Measurements from ENCODE around the gene PGBD5. TPM values are rescaled to one million over a fixed set of nuclear protein-coding genes. Genes with fewer than 3 reads are reported as not detected.

The PGBD5 gene
- polyA plus RNA-seq, 3 donors: 0.44 TPM; not detected in 2

- Histone ChIP-seq H3K4me2 (replicated peaks; ENCODE audit: extremely low read depth, low read length, poor library complexity, severe bottlenecking) (no peak overlapping the region), H3K4me3 (replicated peaks in 1 of 3; ENCODE audit: low read depth in 2 of 3, low read length in 3 of 3) (no peak overlapping the region), H4K20me1 (ENCODE audit: insufficient read depth, low read length) (no peaks in the 10 kb centered on the region), H3K79me2 (ENCODE audit: insufficient read depth, low read length) (no peaks in the 10 kb centered on the region), H3K9ac (ENCODE audit: insufficient read depth, low read length, poor library complexity, severe bottlenecking) (no peak overlapping the region), H3K27me3 (ENCODE audit: control insufficient read depth in 2 of 2, insufficient read depth in 2 of 2, low read length in 2 of 2) (no peaks in the 10 kb centered on the region), H3K9me3 (replicated peaks in 1 of 2; ENCODE audit: control insufficient read depth in 1 of 2, insufficient read depth in 1 of 2, low read length in 2 of 2) (no peaks in the 10 kb centered on the region), H3K27ac (ENCODE audit: low read depth in 1 of 2, low read length in 2 of 2) (no peak overlapping the region), H3K36me3 (replicated peaks in 1 of 2; ENCODE audit: control insufficient read depth in 1 of 2, insufficient read depth in 2 of 2, low read length in 2 of 2) (peaks cover 47 to 68% of the 10 kb centered on the region in 2 donors), H2AFZ (ENCODE audit: insufficient read depth, low read depth, low read length, poor library complexity, severe bottlenecking) (no peak overlapping the region), H3K4me1 (ENCODE audit: control insufficient read depth in 1 of 2, insufficient read depth in 2 of 2, low read length in 2 of 2) (no peaks in the 10 kb centered on the region)
- DNase-seq: no peak
- intact Hi-C loops (cut with micrococcal nuclease): no loop called here
- WGBS (ENCODE audit: insufficient coverage): 66% methylated on average over 23 of the region's 23 CpGs
- peak overlapping the region in 1 of 7 donors; percentile 24 for H3K27ac Mint-ChIP-seq
- H3K27me3 Mint-ChIP-seq (ENCODE audit: low read depth in 3 of 3): peaks cover 0 to 1% (median 0%) of the 10 kb centered on the region in 3 donors
- TF ChIP-seq CTCF (IDR thresholded peaks at IDR 0.05): no peak
- no peak overlapping the region for H3K4me3 Mint-ChIP-seq
- peaks cover 53 to 67% of the 10 kb centered on the region in 2 donors for H3K36me3 Mint-ChIP-seq
- peaks cover 0 to 2% (median 0%) of the 10 kb centered on the region in 7 donors for H3K9me3 Mint-ChIP-seq
- H3K4me1 Mint-ChIP-seq: no peaks in the 10 kb centered on the region
Measured at GRCh38 chr1:230280906-230281413, 145.2 kb downstream of the PGBD5 start.

- Mint-ChIP-seq H3K4me1 (no peaks in the 10 kb centered on the region), H3K4me3 (no peak overlapping the region), H3K9me3 (peaks cover 0 to 2% (median 0%) of the 10 kb centered on the region in 7 donors), H3K27me3 (ENCODE audit: low read depth in 3 of 3) (peaks cover 0 to 1% (median 0%) of the 10 kb centered on the region in 3 donors), H3K36me3 (peaks cover 53 to 67% of the 10 kb centered on the region in 2 donors), H3K27ac (no peak overlapping the region)
- Histone ChIP-seq H3K4me1 (ENCODE audit: control insufficient read depth in 1 of 2, insufficient read depth in 2 of 2, low read length in 2 of 2) (no peaks in the 10 kb centered on the region), H3K79me2 (ENCODE audit: insufficient read depth, low read length) (no peaks in the 10 kb centered on the region), H3K4me3 (replicated peaks in 1 of 3; ENCODE audit: low read depth in 2 of 3, low read length in 3 of 3) (no peak overlapping the region), H2AFZ (ENCODE audit: insufficient read depth, low read depth, low read length, poor library complexity, severe bottlenecking) (no peak overlapping the region), H3K9me3 (replicated peaks in 1 of 2; ENCODE audit: control insufficient read depth in 1 of 2, insufficient read depth in 1 of 2, low read length in 2 of 2) (no peaks in the 10 kb centered on the region), H3K9ac (ENCODE audit: insufficient read depth, low read length, poor library complexity, severe bottlenecking) (no peak overlapping the region), H3K27me3 (ENCODE audit: control insufficient read depth in 2 of 2, insufficient read depth in 2 of 2, low read length in 2 of 2) (no peaks in the 10 kb centered on the region), H3K4me2 (replicated peaks; ENCODE audit: extremely low read depth, low read length, poor library complexity, severe bottlenecking) (no peak overlapping the region), H3K36me3 (replicated peaks in 1 of 2; ENCODE audit: control insufficient read depth in 1 of 2, insufficient read depth in 2 of 2, low read length in 2 of 2) (peaks cover 51 to 75% of the 10 kb centered on the region in 2 donors), H3K27ac (ENCODE audit: low read depth in 1 of 2, low read length in 2 of 2) (no peak overlapping the region), H4K20me1 (ENCODE audit: insufficient read depth, low read length) (no peaks in the 10 kb centered on the region)
- no peak for TF ChIP-seq CTCF (IDR thresholded peaks at IDR 0.05)
- no peak for DNase-seq
- intact Hi-C loops (cut with micrococcal nuclease): no loop called here
- 97% methylated on average over 17 of the region's 24 CpGs for WGBS (ENCODE audit: insufficient coverage)
Measured at GRCh38 chr1:230280054-230280795, 145.9 kb downstream of the PGBD5 start.

Data from CD14-positive monocyte (primary cell).